GM19397 (cell line): ENCODE results near the gene TAS2R39.
A peak's percentile ranks its signal among the peaks of the same experiment; 100 is the strongest.

Experiments
- ATAC-seq: cut with Tn5 transposase; IDR thresholded peaks from one replicate; pipeline ENCODE4 v1.9.1; 2021; ENCODE audit warnings: mild to moderate bottlenecking, moderate library complexity; ENCODE audit not compliant: unreplicated experiment

TAS2R39 gene

DNA sequence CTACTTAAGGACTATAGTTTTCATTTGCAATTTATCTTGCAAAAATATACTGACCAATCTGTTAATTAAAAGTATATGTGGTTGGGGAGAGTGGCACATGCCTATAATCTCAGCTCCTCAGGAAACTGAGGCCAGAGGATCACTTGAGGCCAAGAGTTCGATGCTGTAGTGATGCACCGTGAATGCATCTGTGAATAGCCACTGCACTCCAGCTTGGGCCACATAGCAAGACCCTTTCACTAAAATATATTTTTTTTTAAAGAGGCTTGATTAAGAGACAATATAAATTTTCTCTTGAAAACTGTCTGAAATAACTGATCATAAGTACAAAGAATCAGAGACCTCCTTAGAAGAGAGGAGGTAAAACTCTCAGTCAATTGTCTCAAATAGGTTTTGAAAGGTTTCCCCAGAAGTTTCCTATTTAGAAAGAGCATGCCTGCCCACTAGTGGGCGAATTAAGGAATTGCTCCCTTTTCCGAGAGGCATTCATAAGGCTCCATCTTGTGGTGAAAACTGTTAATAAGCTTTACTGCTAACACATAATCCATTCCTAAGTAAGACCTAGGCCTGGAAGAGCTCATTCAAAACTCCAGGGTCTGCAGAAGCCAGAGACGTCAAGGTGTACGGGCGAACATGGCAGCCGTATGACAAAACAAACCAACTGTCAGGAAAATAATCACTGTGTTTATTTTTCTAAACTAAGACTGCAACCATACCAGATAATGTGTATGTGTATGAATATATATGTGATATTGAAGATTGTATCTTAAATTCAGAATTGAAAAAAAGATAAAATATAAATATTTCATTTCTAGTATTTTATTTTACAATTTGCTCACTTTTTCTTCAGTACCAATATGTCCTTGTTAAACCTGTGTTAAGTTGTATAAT lies 31.8 kb downstream of the TAS2R39 start:
- ATAC-seq, result peak; percentile 81

DNA sequence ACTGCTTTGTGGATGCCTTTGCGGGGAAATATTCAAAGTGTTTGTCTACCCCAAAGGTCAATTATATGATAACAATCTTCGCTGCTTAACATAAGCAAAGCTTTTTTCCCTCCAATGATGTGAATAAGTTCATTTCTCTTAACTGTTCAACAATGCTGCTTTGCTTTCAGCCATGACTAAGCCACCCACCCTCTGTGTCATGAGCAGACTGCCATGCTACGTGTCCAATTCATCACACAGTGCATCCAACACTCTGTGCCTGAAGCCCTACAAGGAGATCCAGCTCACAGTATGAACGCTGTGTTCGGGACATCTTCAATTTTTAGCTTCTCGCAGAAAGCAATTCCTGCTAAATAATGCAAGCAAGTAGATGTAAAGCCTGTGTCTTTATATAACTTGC lies 32.9 kb downstream of the TAS2R39 start:
- no peak for ATAC-seq

DNA sequence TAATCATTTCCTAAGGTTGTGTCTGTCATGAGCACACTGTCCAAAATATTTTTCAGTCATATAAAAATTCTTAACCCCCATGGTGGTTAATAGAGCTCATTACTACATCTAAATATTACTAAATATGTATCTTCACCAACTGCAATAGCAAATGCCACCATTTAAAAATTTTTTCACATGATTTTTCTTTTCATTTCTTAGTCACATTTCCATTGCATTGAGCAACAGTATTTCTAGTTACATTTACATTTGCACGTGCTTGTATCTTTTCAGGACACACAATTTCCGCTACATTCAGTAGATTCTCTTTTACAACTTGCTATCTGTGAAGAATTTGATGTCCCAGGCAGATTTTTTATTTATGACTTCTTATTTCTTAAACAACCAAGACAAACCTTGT lies 33.5 kb downstream of the TAS2R39 start:
- no peak for ATAC-seq

DNA sequence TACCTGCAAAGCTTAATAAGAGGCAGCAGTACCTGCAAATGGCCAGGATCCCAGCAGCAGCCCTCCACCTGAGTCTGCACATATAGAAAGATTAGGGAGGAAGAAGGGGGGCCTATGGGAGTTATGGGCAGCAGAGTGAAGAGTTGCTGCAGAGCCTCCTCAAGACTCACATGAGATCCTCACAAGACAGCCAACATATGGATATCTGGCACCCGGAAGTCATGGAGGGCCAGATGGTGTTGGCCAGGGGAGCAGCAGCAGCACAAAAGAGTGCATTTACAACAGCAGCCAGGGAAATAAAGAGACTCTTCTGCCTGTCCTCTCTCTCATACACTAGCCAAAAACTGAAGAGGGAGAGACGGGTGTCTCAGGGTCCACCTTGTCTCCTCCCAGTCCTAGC lies 34.6 kb downstream of the TAS2R39 start:
- ATAC-seq, result no peak

DNA sequence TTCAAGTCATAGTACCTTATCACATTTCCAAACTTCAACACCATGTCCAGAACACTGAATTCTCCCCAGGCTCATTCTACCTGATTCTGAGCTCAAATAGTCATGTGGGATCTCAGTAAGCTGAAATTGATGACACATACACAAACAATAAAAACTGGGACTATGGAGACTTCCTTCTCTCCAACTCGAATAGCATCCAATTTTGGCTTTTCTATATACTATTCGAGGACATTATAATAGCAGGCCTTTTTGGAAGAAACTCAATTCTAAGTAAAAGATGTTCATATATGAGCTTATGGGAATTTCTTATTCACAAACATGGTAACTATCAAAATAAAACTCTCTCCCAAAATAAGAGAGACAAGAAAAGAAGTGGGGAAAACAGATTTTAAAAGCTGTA lies 38.1 kb downstream of the TAS2R39 start:
- ATAC-seq, result no peak

DNA sequence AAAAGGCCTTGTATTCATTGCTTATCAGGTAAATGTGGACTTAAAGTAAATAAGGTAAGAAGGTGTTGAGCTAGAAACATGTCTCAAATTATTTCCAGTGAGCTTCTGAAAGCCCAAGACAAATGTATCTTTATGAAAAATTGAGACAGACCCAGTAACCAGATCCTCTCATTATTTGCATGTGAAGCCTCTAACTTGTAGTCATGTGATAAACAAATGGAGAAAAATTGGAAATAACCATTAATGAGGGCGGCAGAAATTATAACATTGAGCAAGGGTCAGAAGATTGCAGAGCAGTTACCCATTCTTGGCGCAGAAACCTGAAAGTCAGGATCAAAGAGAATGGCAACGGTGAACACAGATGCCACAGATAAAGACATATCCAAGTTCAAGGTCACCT lies 38.5 kb downstream of the TAS2R39 start, which contains the start of gene TAS2R40:
TAS2R40 (plus strand) TSS at position 301 of the 400 bp plus-strand sequence; CDS start at position 343, 42 bp downstream.
- ATAC-seq, result no peak

DNA sequence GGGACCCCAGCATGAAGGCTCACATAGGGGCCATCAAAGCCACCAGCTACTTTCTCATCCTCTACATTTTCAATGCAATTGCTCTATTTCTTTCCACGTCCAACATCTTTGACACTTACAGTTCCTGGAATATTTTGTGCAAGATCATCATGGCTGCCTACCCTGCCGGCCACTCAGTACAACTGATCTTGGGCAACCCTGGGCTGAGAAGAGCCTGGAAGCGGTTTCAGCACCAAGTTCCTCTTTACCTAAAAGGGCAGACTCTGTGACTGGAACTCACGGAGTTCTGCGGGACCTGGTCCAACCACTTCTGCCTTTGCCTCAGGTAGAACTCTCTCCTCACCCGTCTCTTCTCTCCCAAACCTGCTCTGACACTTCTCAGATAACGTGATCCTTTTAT lies 39.6 kb downstream of the TAS2R39 start:
- ATAC-seq, result no peak

DNA sequence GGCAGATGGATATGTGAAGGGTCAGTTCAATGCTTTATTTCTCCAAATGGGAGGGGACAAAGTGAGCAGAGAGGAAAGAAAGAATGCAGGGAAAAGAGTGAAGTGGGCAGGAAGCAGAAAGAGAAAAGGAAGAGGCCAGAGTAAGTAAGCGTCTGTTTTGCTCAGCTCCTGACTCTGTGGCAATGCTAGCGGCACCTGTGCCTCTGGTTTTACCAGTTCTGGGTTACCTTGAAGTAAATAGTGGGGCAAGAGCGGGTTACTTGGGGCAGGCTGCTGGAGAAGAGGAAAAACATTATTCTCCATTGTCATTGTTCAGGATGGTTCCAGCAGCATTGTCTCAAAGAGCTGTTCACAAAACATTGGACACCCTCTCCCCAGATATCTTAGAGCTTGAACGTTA lies 40.6 kb downstream of the TAS2R39 start:
- no peak for ATAC-seq

DNA sequence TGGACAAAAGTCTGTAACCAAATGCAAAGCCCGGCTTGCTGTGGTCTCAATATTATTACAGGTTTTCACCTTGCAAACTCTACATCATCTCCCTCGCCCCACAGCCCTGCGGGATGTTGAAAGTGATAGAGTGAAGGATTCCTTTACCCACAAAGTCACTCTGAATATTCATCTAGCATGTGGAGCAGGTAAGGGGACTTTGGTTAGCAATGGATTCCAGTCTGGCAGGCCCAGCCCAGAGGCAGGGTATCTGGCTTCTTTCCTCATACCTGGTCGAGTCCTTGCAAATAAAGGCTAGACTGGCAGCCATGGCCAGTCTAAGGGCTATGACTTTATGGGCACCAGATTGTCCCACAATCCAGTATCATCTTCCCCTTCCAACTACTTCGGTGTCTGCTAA lies 41.8 kb downstream of the TAS2R39 start:
- ATAC-seq, result no peak

DNA sequence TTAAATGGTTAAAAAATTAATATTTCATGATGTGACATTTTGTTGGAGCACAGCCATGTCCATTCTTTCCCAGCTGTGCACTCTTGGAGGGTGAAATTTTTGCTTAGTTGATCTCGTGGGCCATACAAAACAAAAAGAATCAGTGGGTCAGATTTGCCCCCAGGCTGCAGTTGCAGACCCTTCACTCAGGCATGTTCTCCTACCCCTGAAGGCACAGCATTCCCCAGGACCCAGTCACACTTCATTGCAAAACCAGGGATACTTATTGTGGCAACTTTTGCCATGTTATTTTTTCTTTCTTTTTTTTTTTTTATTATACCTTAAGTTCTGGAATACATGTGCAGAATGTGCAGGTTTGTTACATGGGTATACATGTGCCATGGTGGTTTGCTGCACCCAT lies 44.6 kb downstream of the TAS2R39 start:
- ATAC-seq, result no peak

DNA sequence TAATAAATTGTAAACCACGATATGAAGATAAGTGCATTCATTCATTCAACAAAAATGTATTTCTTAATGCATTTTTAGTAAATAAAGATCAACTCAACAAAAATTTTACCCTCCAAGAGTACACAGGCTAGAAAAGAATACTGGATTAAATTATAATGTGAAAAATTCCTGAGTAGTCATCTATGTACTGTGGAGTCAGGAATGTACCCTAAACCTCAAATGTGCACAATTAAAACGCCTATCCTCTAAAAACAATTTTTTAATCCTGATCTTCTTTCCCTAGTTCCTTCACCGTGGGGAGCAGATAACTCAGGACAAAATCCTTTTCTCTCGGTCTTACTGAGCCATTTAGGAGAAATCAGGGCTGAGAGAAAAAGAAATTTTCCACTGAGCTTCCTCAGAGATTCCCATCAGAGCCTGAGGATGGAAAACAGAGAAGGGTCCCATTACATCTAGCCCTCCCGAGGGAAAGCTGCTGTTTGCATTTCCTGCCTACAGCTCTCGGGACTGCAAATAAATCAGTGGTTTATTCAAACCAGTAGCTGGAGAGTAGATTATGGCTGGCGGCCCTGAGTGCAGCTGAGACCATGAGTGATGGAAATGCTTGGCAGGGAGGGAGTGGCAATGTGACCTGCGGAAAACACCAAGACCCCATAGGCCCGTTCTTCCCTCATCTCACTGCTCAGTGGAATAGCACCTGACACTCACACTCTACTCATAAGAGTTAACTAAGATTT lies 46.0 kb downstream of the TAS2R39 start:
- ATAC-seq, result no peak

DNA sequence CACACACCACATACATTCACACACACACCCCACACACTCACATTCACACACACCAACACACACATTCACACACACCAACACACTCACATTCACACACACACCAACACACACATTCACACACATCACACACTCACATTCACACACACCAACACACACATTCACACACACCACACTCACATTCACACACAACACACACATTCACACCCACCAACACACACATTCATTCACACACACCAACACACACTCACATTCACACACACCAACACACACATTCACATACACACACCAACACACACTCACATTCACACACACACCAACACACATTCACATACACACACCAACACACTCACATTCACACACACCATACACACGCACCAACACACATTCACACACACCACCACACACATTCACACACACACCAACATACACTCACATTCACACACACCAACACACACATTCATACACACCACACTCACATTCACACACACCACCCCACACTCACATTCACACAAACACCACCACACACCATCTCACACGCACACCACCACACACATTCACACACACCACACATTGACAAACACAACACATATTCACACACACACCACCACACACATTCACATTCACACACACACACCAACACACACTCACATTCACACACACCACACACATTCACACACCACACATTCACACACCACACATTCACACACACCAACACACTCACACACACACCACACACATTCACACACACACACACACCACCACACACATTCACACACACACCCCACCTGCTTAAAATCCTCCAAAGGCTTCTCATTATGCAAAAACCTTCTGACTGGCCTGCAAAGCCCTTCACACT lies 47.6 kb downstream of the TAS2R39 start:
- ATAC-seq, result no peak
